GM12878 (cell line): ENCODE results near the gene ACAD11.

Experiments
- JUND ChIP-seq: IDR thresholded peaks from 2 replicates; pipeline ENCODE4 v1.6.1; 2012; ENCODE audit warnings: low read depth, mild to moderate bottlenecking, low read length, improper control_type of control experiment, moderate library complexity
- TF ChIP-seq, protein P1 (sequence below), 3 experiments: IDR thresholded peaks in 2 of 3; conservative IDR thresholded peaks in 1 of 3; 2 replicates each; pipeline ENCODE4 v1.5.1; 2011; ENCODE audit warnings: low read depth in 3 of 3, low read length in 3 of 3, mild to moderate bottlenecking in 3 of 3, control low read depth in 2 of 3, moderate library complexity in 2 of 3, inconsistent platforms in 1 of 3, mixed read lengths in 1 of 3; ENCODE audit not compliant: control insufficient read depth in 2 of 3, insufficient read depth in 1 of 3; ENCODE audit errors: extremely low read depth in 1 of 3

DNA sequence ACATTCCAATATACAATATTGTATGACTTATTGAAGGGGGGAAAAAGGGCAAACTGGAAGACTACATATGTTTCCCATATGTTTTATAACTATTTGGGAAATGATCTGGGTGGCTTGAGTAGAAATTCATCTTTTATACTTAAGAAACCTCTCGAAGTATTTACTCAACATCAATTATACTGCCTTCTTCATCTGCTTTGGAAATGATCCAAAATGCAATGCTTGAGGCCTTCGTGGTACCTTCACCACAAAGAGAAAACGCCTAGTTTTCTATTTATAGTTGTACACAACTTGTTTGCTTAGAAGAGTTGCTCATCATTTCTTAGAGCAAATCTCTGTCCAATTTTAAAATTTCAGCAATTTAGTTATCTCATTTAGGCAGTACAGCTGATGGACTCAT, 43.7 kb downstream of the ACAD11 start:
- no peak for TF ChIP-seq JUND
- TF ChIP-seq, protein P1, sequence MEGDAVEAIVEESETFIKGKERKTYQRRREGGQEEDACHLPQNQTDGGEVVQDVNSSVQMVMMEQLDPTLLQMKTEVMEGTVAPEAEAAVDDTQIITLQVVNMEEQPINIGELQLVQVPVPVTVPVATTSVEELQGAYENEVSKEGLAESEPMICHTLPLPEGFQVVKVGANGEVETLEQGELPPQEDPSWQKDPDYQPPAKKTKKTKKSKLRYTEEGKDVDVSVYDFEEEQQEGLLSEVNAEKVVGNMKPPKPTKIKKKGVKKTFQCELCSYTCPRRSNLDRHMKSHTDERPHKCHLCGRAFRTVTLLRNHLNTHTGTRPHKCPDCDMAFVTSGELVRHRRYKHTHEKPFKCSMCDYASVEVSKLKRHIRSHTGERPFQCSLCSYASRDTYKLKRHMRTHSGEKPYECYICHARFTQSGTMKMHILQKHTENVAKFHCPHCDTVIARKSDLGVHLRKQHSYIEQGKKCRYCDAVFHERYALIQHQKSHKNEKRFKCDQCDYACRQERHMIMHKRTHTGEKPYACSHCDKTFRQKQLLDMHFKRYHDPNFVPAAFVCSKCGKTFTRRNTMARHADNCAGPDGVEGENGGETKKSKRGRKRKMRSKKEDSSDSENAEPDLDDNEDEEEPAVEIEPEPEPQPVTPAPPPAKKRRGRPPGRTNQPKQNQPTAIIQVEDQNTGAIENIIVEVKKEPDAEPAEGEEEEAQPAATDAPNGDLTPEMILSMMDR (IDR thresholded peaks at IDR 0.05 in 2 of 3, conservative IDR thresholded peaks at IDR 0.05 in 1 of 3; ENCODE audit: control insufficient read depth in 2 of 3, extremely low read depth in 1 of 3, insufficient read depth in 1 of 3, low read depth in 3 of 3, low read length in 3 of 3), result no peak
